Left renal pelvis (tissue), 4 donors: Measurements from ENCODE around the gene IGFBP1. TPM values are rescaled to one million over a fixed set of nuclear protein-coding genes. Genes with fewer than 3 reads are reported as not detected.
"Not testable (repeated sequence)": the region's sequence is repeated elsewhere in the genome, so short reads cannot be mapped to it uniquely, and the experiment has no call there.

Experiments
- DNase-seq, 4 donors: peaks; one replicate each; pipeline ENCODE4 v3.0.0-alpha.2; 2013; ENCODE audit warnings: low read depth in 4 of 4, low spot score in 3 of 4
- polyA plus RNA-seq, 4 donors: library from polyadenylated mRNA; unstranded; fragments of 120-200 nt; gene quantifications; one replicate each; pipeline ENCODE4 v1.2.1, GENCODE V29; 2013; ENCODE audit not compliant: insufficient read length in 4 of 4

IGFBP1 gene
- polyA plus RNA-seq: 1 to 10 TPM in 1 of 4 donors, under 1 TPM in 3; 0.43 to 1.7 (median 0.69) TPM

GRCh38 chr7:45888185-45888992 lies at the start of gene IGFBP1:
Gene IGFBP1 (plus strand): TSS chr7:45888488. CDS start chr7:45888653, 165 bp downstream.
- no peak for DNase-seq

DNA sequence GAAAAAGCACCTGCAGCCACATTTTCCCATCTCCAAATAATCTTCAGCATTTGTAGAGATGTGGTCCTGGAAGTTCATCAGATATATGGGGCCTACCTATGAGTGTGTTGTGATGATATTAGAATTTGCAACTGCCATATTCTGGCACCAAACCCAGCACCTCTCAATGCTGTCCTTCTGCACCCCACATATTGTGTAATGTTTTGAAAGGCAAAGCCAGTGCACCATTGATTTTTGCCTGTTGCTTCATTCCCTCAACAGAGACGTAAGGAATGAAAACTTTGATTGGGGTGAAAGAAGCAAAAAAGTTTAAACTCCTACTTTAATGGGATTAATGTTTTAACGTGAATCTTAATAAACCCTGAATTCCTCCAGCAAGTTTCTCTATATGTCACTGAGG lies 49.4 kb upstream of the IGFBP1 start:
- DNase-seq: not testable (repeated sequence)

GRCh38 chr7:45841926-45842717 lies 46.2 kb upstream of the IGFBP1 start:
- not testable (repeated sequence) for DNase-seq

DNA sequence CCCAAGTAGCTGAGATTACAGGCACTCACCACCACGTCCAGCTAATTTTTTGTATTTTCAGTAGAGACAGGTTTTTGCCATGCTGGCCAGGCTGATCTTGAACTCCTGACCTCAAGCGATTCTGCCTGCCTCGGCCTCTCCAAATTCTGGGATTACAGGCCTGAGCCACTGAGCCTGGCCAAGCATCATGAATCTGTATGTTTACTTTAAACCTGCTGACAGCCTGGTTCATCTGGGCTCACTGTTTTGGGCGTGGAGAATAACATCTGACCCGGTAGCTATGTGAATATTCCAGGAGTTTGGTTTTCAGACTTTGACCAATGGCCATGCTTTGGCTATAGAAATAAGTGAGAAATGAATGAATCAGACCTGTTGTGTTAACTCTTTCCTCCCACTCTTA lies 41.8 kb upstream of the IGFBP1 start:
- not testable (repeated sequence) for DNase-seq

DNA sequence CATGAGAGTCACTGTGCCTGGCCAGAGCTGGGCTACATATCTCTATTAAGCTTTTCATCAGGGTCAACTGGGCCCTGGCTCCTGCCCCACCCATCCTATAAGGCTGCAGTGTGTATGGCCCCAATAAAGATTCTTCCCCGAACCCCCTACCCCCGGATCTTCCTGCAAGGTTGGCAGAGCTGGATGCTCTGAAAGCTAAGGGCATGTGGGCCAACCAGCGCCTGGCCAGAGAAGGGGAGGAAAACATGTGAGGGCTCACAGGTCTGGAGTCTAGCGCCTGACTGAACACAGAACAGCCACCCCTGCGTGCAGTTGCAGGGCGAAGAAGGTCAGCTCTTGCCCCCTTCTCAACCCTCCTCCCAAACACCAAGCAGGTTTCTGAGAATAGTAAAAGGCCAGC lies 39.6 kb upstream of the IGFBP1 start:
- not testable (repeated sequence) for DNase-seq

DNA sequence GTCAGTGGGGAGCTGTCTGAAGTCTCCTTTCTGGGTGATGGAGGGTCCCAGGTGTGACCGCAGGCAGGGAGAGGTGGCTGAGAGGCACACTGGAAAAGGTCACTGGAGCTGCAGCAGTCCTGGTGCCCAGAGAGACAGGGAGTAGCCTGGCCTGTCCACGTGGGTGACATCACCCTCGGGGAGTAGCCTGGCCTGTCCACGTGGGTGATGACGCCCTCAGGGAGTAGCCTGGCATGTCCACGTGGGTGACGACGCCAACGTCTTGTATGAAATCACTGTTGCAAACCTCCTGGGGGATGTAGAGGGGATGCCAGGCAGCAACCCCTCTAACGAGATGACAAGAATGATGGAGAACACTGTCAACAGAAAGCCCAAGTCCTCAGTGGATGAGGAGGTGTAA lies 35.3 kb upstream of the IGFBP1 start:
- not testable (repeated sequence) for DNase-seq

DNA sequence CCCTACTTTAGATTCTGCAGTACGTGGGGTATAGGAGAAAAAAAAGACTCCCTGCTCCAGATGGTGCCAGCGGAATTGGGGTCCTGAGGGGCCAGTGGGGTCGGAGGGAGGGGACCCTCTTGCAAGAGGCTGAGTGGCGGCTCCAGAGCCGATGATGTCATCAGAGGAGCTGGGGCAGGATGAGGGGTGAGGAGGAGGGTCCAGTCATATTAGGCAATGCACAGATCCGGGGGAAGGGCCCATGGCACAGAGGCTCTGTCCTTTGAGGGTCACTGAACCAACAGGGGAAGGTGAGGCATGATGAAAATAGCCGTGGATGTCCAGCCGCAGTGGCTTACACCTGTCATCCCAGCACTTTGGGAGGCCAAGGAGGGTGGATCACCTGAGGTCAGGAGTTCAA lies 34.8 kb upstream of the IGFBP1 start:
- not testable (repeated sequence) for DNase-seq

- DNase-seq: not testable (repeated sequence)
Observed at GRCh38 chr7:45855680-45856079, 32.6 kb upstream of the IGFBP1 start.

DNA sequence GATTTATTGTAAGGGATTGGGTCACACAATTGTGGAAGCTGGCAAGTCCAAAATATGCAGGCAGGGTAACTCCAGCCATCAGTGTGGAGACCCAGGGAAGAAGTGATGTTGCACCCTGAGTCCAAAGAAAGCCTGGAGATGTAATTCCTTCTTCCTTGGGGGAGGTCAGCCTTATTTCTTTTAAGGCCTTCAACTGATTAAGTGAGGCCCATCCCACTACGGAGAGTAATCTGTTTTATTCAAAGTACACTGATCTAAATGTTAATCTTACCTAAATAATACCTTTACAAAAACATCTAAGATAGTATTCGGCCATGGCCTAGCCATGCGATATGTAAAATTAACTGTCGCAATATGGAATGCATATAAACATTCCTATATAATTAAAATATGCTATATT lies 31.4 kb upstream of the IGFBP1 start:
- DNase-seq: not testable (repeated sequence)

- no peak for DNase-seq
Observed at GRCh38 chr7:45863715-45864114, 24.6 kb upstream of the IGFBP1 start.

- DNase-seq: no peak
Observed at GRCh38 chr7:45865594-45866410, 22.5 kb upstream of the IGFBP1 start.

DNA sequence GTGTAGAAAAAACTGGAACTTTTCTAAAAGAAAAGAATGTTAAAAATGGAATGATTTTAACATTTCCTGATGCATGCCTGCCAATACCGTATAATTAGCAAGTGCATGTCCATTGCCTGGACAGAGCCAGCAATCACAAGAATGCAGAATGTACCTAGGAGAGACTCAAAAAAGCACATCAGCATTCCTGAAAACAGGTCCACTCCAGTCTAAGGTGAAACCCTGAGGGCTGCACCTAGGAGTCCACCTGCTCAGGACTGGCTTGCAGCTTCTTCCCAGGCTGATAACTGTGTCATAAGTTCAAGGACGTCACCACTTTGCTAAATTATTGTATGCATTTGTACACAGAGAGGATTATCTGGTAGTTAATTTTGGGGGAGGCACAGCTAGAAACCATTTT lies 20.8 kb upstream of the IGFBP1 start:
- no peak for DNase-seq

GRCh38 chr7:45869426-45869825 lies 18.9 kb upstream of the IGFBP1 start:
- DNase-seq: no peak

DNA sequence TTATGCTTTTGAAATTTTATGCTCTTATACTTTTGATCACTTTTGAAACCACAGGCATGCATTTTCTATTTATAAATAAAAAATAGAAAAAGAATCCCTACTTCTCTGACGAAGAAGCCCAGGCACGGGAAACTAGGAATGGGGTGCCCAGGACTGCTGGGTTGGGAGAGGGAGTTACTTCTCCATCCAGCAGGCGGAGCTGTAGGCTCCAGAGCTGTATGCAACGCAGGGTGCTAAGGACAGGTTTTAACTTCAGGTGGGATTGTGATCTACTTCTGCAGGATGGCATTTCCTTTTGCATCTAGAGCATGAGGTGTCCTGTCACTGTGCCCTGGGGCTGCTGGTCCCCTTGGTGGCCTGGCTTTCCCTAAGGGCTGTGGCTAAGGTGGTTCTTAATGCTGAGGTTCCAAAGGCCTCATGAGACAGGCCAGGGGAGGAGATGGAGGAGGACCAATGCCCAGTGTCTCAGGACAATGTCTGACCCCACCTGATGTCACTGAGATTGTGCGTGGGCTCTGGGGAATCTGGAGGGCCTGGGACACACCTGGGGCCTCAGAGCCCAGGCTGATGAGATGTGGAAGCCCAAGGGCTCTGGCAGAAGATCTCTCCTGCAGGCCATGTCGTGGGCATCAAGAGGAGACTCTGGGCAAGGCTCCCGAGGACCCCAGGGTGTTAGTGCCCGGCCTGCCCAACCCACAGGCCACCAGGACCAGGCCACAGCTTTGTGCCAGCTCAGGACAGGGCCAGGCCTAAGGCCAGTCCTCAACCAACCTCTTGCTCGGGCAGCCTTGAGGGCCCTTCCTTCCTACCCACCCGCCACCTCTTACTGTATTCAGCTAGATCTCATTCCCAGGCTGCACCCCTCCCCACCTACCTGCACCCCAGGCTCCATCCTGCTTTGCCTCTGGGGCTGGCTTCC lies 15.9 kb upstream of the IGFBP1 start:
- no peak for DNase-seq

GRCh38 chr7:45873035-45873354 lies 15.3 kb upstream of the IGFBP1 start, which contains the start of gene CCDC201:
Gene CCDC201 (minus strand): TSS chr7:45873082. CDS start chr7:45873007, 75 bp downstream.
- no peak for DNase-seq

DNA sequence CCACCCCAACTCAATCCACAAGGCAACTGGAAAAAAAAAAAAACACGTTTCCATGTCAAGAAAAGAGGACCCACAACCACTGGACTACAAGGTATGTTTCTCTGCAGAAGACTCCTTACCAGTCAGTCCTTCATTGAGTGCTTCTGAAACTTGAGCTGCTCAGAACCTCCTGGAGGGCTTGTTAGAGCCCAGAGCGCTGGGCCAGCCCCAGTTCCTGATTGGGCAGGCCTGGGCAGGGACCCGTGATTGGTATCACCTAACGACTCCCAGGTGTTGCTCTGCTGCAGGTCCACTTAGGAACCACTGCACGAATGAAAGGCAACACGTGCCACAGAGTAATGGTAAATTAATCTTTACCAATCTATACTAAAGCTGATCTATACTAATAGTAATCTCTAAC lies 14.9 kb upstream of the IGFBP1 start:
- DNase-seq: no peak

- no peak for DNase-seq
Observed at GRCh38 chr7:45874408-45875131, 13.7 kb upstream of the IGFBP1 start.

GRCh38 chr7:45876519-45876918 lies 11.8 kb upstream of the IGFBP1 start:
- no peak for DNase-seq

- no peak for DNase-seq
Observed at GRCh38 chr7:45878457-45879144, 9.7 kb upstream of the IGFBP1 start.
